HL-60 (cell line): ENCODE data around the gene DYSF.
"Not testable (repeated sequence)": the region's sequence is repeated elsewhere in the genome, so short reads cannot be mapped to it uniquely, and the experiment has no call there.

Source experiments
- DNase-seq, 2 experiments: peaks; one replicate each; pipeline ENCODE4 v3.0.0-alpha.2; 2010 to 2020; ENCODE audit warnings: low read depth in 1 of 2, low spot score in 1 of 2
- H3K27ac ChIP-seq: fragments of 250-450 bp; sonication (Bioruptor Pico); replicated peaks from 2 replicates; pipeline ENCODE4 v1.5.1; 2020; ENCODE audit warnings: mild to moderate bottlenecking, moderate library complexity
- H3K27me3 ChIP-seq: fragments of 250-450 bp; sonication (Bioruptor Pico); 2 replicates; pipeline ENCODE4 v1.5.1; 2021; ENCODE audit warnings: mild to moderate bottlenecking, moderate library complexity; ENCODE audit not compliant: insufficient read depth, poor library complexity, severe bottlenecking
- H3K4me3 ChIP-seq: replicated peaks from 2 replicates; pipeline ENCODE4 v1.5.1; 2011; ENCODE audit warnings: mild to moderate bottlenecking, control low read depth, low read length; ENCODE audit not compliant: insufficient read depth
- CTCF ChIP-seq: IDR thresholded peaks from one replicate; pipeline ENCODE4 v1.5.1; 2011; ENCODE audit warnings: low read length, control low read depth, inconsistent platforms; ENCODE audit not compliant: insufficient read depth
- GABPA ChIP-seq: IDR thresholded peaks from 2 replicates; pipeline ENCODE4 v1.6.1; 2012; ENCODE audit warnings: low read depth
- POLR2AphosphoS5 ChIP-seq: IDR thresholded peaks from 2 replicates; pipeline ENCODE4 v1.6.1; 2012; ENCODE audit warnings: low read depth
- REST ChIP-seq: IDR thresholded peaks from 2 replicates; pipeline ENCODE4 v1.6.1; 2012; ENCODE audit warnings: low read depth; ENCODE audit not compliant: insufficient replicate concordance
- SPI1 ChIP-seq: IDR thresholded peaks from 2 replicates; pipeline ENCODE4 v1.6.1; 2012; ENCODE audit warnings: low read depth, mild to moderate bottlenecking, borderline replicate concordance

The DYSF gene

GRCh38 chr2:71646028-71646427 lies 192.7 kb downstream of the DYSF start:
- DNase-seq, result no peak

GRCh38 chr2:71647356-71647755 lies 194.0 kb downstream of the DYSF start:
- Histone ChIP-seq H3K4me3 (no peak overlapping the region), H3K27ac (no peak overlapping the region), H3K27me3 (peaks cover 3% of the 10 kb centered on the region)
- no peak for DNase-seq
- TF ChIP-seq REST (no peak), SPI1 (no peak), GABPA (no peak), CTCF (no peak), POLR2AphosphoS5 (no peak)

More at GRCh38 chr2:71646028-71646427, 192.7 kb downstream of the DYSF start:
- no peak for TF ChIP-seq CTCF
- peaks cover 3% of the 10 kb centered on the region for H3K27me3 ChIP-seq
- H3K4me3 ChIP-seq, result no peak overlapping the region
- no peak overlapping the region for H3K27ac ChIP-seq

- no peak for TF ChIP-seq CTCF
- no peak for TF ChIP-seq POLR2AphosphoS5
- TF ChIP-seq REST, result no peak
- no peak for TF ChIP-seq SPI1
- TF ChIP-seq GABPA, result no peak
- no peaks in the 10 kb centered on the region for H3K27me3 ChIP-seq
- no peak overlapping the region for H3K27ac ChIP-seq
- DNase-seq, result no peak
- H3K4me3 ChIP-seq, result no peak overlapping the region
Observed at GRCh38 chr2:71655498-71655897, 202.1 kb downstream of the DYSF start.

GRCh38 chr2:71658256-71658655 lies 204.9 kb downstream of the DYSF start:
- not testable (repeated sequence) for H3K4me3 ChIP-seq, H3K27me3 ChIP-seq, DNase-seq, H3K27ac ChIP-seq

- TF ChIP-seq REST (no peak), SPI1 (no peak), POLR2AphosphoS5 (no peak)
- no peak overlapping the region for H3K27ac ChIP-seq
- DNase-seq, result no peak
- H3K4me3 ChIP-seq, result no peak overlapping the region
- no peaks in the 10 kb centered on the region for H3K27me3 ChIP-seq
Observed at GRCh38 chr2:71658771-71659170, 205.4 kb downstream of the DYSF start.
